Measurements from ENCODE around the gene TNFAIP6. TPM values are rescaled to one million over a fixed set of nuclear protein-coding genes. Genes with fewer than 3 reads are reported as not detected.

The TNFAIP6 gene

Small RNAs within 50 kb of the gene (microRNA-seq; reads per million reads assigned to microRNA genes)
- gene MIR4773-1: not detected
- not detected for gene MIR4773-2
